Stimulated activated naive CD4-positive, alpha-beta T cell treated with Interleukin-2 at 50 U/mL for 16 hours (primary cell): ENCODE results near the gene RFNG.

ENCODE experiments used
- DNase-seq: peaks from one replicate; lab custom pipeline; 2025; lab: John Stamatoyannopoulos, UW

The RFNG gene, protein sequence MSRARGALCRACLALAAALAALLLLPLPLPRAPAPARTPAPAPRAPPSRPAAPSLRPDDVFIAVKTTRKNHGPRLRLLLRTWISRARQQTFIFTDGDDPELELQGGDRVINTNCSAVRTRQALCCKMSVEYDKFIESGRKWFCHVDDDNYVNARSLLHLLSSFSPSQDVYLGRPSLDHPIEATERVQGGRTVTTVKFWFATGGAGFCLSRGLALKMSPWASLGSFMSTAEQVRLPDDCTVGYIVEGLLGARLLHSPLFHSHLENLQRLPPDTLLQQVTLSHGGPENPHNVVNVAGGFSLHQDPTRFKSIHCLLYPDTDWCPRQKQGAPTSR

DNA sequence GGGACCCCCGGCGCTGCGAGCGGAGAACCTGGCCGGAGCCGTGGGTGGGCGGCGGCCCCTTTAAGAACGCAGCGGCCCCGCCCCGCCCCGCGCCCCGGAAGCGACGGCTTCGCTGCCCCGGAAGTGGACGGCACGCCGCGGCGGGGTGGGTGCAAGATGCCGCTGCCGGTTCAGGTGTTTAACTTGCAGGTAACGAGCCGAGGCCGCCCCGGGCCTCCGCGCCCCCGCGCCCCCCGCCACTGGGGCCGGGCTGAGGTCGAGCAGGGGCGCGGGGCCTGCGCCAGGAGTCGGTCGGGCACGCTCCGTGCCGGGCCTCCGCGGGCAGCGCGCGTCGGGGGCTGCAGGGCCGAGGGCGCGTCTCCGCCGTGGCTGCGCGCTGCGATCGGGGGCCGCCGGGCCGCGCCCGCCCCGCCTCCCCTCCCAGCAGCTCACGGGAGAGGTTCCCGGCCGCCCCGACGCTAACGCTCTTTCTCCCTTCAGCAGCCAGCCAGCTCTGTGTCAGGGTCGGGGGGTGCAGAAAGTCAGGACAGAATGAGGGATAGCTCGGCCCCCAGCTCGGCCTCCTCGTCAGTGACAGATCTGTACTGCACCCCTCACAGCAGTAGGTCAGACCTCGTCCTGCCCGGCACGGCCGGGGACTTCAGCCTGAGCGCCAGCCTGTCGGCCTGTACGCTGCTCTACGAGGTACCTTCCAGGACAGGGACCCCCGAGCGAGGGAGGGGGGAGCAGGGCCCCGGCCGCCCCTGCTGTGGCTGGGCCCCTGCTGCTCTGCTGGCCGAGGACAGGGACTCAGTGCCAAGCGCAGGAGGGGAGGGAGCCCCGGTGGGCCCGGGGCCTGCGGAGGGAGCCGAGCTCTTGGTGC lies at the start of gene RFNG, which contains the start of gene GPS1:
Gene RFNG, minus strand, starts transcription at position 36 of the 862 bp plus-strand sequence. CDS start 45 bp downstream, outside the sequence.
Gene GPS1, plus strand, starts transcription at position 123 of the 862 bp plus-strand sequence. Its CDS starts 34 bp downstream, at position 157.
- DNase-seq: peak; percentile 84

DNA sequence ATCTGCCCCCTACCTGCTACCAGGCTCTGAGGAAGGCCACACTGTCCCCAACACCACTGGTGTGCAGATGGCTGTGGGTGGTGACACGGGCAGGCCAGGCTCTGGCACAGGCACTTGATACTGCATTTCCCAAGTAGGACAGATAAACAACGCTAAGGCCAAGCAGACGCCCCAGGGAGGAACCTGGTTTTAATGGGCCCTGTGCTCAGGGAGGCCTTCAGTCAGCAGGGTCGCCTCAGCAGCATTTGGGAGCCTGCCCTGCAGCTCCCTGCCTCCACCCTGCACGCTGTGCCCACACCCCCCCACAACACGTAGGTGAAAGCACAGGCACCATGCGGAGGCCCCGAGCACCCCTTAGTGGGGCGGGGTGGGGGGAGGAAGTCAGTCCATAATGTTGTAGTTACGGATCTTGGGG lies 49.7 kb upstream of the RFNG start:
- DNase-seq: no peak

DNA sequence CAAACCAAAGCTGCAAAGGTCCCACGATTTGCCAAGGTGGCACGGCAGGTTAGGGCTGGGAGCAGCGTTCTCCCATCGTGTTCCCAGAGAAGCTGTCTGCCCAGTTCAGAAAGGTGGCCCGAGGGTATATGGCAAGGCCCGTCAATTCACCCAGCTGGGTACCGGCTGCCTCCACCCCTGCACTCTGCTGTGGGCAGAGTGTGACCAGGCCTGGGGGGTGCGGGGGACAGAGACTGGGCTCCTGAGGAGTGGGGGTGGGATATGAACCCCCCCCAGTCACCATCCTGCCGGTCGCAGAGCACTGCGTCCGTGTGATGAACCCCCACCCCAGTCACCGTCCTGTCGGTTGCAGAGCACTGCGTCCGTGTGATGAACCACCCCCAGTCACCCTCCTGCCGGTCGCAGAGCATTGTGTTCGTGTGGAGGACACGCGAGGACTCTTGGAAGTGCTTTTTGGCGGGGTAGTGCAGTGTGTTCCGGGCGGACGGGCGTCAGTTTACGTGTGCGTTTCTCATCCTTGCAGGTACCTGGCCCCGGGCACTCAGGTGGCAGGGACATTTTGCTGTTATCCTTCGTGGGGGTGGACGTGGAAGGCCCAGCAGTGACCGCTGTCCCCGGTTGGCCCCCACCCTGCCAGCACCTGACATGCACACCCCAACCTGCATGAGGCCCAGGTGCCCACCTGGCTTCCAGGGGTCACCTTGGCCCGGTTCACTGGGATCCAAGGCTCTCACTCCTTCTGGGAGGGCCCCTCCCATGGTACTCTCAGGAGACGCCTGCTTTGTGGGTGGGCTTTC lies 49.1 kb upstream of the RFNG start:
- no peak for DNase-seq

DNA sequence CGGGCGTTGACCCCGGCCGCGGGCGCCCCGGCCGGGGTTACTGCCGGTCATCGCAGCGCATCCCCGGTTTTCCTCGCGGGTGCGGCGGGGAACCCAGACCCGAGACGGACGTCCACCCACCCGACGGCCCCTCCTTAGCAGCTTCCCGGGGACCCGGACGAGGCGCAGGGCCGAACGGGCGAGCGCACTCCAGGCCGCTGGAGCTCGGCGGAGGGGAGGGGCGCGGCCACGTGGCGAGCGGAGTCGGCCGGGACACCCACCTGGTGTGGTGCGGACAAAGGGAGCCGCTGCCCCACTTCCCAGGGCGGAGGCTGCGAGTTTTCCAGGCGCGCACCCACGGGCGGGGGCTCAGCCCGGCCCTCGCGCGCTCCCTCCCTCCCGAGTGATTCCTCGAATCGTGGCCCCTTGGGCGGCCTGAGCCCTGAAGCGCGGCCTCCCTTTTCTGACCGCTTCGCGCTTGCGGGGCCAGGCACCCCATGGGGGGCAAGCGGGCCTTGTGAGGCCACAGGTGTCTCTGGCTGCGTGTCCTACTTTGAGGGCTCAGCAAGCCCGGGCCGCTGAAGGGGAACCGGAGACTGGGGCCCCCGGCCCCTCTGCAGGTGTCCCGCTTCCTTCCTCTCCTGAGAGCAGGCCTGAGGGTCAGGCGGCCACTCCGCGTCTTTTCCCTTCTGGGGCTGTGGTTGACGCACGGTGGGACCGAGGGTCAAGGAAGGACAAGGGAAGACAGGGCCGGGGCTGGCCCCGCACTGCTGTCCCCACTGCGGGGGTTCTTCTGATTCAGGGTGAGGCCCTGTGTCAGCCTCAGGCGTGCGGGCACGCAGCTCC lies 47.5 kb upstream of the RFNG start:
- DNase-seq: no peak

DNA sequence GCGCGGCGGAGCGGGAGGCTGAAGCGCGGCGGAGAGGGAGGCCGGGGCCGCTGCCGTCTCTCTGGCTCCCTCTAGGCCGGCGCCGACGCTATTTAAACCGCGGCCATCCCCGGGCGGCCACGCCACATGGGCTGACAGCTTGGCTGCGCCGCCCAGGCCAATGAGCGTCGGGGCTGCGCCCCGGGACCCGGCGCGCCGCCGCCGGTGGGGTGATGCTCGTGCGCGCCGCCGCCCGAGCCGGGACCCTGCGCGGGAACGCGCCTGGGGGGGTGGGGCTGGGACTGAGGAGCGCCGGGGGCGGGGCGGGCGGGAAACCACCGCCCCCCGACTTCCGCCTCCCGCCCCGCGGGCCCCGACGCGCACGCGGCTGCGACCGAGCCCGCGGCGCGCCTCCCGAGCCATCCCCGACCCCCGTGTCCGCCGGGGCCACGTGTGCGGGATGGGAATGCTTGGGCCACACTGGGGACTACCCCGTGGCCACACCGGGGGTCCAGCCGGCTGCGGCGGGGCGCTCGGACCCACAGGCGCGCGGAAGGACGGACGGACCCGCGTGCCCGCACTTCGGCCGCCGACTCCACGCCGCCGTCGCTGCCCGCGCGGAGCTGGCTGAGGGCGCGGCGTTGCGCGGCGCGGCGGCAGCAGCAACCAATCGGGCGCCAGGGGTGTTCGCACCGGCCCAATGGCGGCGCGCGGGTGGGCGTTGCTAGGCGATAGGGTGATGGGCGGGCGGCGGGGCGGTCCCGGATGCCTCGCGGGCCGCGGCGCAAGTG lies 46.7 kb upstream of the RFNG start, which contains the start of gene FASN:
Gene FASN, minus strand, starts transcription at position 68 of the 770 bp plus-strand sequence. CDS start 1,791 bp downstream, outside the sequence.
- peak; percentile 94 for DNase-seq

GRCh38 chr17:82097919-82098168 lies 46.2 kb upstream of the RFNG start:
- DNase-seq: no peak

GRCh38 chr17:82097184-82097918 lies 45.7 kb upstream of the RFNG start:
- peak; percentile 42 for DNase-seq

- no peak for DNase-seq
These were observed 45.1 kb upstream of the RFNG start for GRCh38 chr17:82096709-82097183.

GRCh38 chr17:82095777-82096708 lies 44.4 kb upstream of the RFNG start:
- no peak for DNase-seq

GRCh38 chr17:82094931-82095776 lies 43.5 kb upstream of the RFNG start:
- no peak for DNase-seq

DNA sequence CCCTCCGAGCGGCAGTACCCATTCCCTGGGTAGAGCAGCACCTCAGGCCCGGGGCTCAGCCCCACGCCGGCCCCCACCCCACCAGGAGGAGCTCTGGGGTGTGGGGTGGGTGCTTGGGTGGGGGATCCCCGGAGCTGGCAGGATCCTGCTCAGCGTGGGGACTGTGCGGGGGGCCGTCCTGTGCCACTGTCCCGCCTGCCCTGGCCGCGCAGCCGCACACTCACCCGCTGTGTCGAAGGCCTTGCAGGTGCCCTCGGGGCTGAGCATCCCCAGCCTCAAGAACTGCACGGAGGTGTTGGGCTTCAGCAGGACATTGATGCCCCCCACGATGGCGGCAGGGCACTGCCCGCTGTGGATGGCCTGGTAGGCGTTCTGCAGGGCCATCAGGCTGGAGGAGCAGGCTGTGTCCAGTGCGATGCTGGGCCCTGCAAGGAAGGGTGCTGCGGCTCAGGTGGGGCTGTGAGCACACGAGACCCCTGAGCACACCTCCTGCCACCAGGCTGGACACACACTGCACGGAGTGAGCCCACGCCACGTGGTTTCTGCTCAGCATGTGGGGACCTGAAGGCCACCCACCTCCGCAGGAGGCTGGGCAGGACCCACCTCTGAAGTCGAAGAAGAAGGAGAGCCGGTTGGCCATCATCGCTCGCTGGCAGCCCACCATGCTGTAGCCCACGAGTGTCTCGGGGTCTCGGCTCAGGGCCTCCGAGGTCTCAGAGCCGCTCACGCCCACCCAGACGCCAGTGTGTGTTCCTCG lies 41.6 kb upstream of the RFNG start:
- DNase-seq: no peak

- DNase-seq: no peak
These were observed 41.0 kb upstream of the RFNG start for GRCh38 chr17:82092628-82092994.

DNA sequence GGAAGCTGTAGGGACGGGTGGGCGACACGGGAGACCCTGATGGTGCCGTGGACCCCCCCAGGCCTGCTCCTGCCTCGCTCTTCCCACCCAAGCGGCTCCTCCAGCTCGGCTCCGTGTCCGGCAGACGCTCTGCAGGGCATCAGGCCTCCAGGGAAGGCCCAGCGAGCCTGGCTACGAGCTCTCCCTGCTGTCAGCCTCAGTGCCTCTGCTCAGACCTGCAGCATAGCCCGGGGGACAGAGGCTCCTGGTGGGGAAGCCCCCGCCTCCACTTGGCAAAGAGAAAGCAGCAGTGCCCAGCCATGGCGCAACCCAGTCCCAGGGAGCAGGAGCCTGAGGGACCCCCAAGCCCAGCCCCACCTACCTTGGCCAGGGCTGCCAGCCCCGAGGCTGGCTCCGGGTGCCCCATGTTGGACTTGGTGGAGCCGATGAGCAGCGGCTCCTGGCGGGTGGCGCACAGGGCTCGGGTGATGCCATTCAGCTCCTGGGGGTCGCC lies 40.5 kb upstream of the RFNG start:
- no peak for DNase-seq

GRCh38 chr17:82091264-82092066 lies 39.9 kb upstream of the RFNG start:
- DNase-seq: no peak

DNA sequence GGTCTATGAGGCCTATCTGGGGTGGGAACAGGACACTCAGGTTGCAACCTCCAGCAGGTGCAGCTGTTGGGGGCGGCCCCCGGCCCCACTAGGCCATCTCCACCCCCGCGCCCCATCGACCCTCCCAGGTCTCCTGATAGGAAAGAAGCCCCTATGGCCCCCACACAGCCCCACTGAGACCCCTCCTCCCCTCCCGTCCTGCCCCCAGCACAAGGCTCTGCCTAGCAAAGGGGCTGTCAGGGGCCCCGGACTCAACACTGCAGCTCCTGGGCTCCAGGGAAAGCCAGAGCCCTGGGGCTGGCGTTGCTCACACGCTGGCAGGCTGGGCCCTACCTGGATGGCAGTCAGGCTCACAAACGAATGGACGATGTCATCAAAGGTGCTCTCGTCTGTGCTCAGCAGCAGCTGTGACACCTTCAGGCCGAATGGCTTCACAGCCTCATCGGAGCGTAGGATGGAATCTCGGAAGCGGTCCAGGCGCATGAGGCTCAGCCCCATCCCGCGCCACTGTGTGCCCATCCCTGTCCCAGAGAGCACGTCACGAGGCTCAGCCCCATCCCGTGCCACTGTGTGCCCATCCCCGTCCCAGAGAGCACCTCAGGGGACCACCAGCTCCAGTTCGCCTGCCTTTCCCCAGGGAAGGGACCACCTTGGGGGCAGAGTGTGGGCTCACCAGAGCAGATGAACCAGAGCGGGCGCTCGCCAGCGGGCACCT lies 39.1 kb upstream of the RFNG start:
- no peak for DNase-seq
